Urothelium cell line (cell line): ENCODE data around the gene CTU1.
"Not testable (repeated sequence)": the region's sequence is repeated elsewhere in the genome, so short reads cannot be mapped to it uniquely, and the experiment has no call there.

Experiments
- DNase-seq: peaks from one replicate; pipeline ENCODE4 v3.0.0; 2011; ENCODE audit warnings: low spot score, mixed read lengths
- FAIRE-seq: peaks from 2 replicates; lab custom pipeline; 2011; peaks lifted over from hg19 to GRCh38; lab: Jason Lieb, UNC

The CTU1 gene

DNA sequence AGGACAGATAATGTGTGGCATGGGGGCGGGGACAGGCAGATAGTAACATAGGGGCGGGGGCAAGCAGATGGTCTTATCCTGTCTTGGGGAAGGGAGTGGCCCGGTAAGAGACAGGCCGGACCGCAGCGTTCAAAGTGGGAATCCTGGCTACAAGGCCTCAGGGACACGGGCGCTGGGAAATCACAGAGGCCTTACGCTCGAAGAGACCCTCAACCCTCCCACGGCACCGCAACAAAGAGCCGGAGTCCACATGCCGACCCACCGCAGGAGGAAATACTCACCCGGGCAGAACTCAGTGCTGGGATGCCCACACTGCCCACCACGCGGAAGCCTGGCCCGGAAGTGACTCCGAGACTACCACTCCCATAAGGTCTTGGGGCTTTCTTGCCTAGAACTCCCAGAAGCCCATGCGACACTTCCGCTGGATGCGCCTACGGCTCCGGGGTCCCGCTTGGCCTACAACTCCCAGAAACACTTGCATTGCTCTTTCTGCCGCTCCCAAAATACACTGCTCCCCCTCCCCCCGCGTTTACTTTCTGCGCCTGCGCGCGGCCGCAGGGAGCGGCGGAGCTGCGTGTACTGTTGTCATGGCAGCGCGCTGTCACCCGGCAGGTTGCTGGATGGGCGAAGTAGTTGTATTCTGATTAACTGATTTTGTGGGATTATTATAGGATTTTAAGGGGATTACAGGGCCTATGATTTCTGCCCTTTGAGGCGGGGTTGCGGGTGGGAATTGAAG, at the start of gene CTU1:
TSS of gene CTU1 (minus strand) at position 344 of the 739 bp plus-strand sequence. CDS start 3,840 bp downstream, outside the sequence.
- peak; percentile 56 for FAIRE-seq

GRCh38 chr19:51157265-51157664, 49.1 kb upstream of the CTU1 start:
- FAIRE-seq = no peak
- DNase-seq = no peak

More for the DNA sequence above, at the start of gene CTU1:
- DNase-seq = peak; percentile 97

DNA sequence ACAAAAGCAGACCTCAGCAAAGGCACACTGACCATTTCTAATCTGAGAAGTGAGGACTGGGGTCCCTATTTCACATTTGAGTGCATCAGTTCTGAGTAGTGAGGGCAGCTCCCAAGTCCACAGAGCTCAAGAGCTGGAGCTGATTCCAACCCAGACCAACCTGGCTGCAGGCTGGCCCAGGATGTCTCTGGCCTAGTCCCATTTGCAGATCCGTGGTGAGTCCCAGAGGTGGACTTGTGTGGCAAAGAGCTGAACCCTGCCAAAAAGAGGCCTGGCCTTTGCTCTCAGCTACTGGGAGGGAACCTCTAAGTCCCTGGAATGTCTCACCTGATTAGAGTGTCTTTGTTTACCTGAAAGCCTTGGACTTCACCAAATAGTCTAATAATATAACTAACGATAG, 48.5 kb upstream of the CTU1 start:
- FAIRE-seq = no peak
- no peak for DNase-seq

DNA sequence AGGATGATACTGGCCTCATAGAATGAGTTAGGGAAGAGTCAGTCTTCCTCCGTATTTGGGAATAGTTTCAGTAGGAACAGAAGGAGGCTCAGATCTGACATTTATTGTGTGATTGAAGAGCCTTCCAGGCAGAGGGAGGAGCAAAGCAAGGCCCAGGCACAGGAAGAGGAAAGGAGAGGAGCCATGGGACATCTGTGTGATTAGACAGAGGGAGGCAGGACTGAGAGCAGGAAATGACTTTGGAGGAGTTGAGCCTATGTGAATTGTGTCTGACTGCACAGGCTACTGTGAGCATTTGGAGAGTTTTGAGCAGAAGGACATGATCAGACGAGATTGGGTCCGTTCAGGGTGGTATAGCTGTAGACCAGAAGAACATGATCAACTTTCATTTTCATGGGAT, 42.4 kb upstream of the CTU1 start:
- FAIRE-seq (no peak), DNase-seq (no peak)

GRCh38 chr19:51148580-51148979, 40.4 kb upstream of the CTU1 start:
- FAIRE-seq = no peak
- DNase-seq = no peak

- FAIRE-seq = no peak
- no peak for DNase-seq
These were observed 39.5 kb upstream of the CTU1 start for GRCh38 chr19:51147663-51148062.

- no peak for DNase-seq
- no peak for FAIRE-seq
These were observed 38.5 kb upstream of the CTU1 start for GRCh38 chr19:51146751-51147150.

DNA sequence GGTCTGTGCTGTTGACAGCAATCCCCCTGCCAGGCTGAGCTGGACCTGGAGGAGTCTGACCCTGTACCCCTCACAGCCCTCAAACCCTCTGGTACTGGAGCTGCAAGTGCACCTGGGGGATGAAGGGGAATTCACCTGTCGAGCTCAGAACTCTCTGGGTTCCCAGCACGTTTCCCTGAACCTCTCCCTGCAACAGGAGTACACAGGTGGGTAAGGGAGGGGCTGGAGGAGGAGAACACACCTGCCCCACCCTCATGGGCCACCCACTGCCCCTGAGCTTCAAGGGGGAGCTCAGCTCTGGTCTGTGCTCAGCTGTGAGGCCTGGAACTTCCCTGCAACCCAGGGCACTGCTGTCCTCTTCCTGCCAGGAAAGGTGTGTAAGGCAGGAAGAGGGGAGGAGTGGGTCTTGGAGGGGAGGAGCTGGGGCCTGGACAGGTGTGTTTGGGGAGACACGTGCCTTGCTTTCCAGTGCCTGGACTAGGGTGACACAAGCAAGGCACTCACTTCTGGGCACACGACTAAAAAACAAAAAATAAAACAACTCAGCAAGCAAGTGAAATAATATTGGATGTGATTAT, 37.8 kb upstream of the CTU1 start:
- FAIRE-seq = no peak
- DNase-seq = no peak

- DNase-seq = no peak
- no peak for FAIRE-seq
These were observed 36.4 kb upstream of the CTU1 start for GRCh38 chr19:51144482-51145045.

DNA sequence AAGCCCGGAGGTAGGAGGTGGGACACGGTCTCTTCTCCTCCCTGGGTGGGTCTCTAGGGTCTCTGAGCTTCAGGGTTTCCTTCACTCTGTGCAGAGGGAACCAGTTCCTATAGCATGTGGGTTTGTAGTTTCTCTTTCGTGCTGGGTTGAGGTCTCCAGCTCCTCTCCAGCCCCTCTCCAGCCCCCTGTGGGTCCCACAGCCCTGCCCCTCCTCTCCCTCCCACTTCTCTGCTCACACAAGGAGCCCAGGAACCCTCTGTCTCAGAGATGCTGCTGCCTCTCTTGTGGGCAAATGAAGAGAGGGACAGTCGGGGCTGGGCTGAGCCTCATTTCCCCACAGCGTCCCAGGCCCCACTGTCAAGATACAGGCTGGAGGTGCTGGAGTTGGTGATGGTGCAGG, 35.3 kb upstream of the CTU1 start:
- no peak for DNase-seq
- FAIRE-seq = no peak

GRCh38 chr19:51142809-51143475, 34.7 kb upstream of the CTU1 start:
- DNase-seq = not testable (repeated sequence)
- FAIRE-seq = peak; percentile 52

- DNase-seq (no peak), FAIRE-seq (no peak)
These were observed 33.9 kb upstream of the CTU1 start, which contains the start of gene SIGLEC7 for GRCh38 chr19:51142119-51142518. Gene SIGLEC7, plus strand, starts transcription at chr19:51142301. Its CDS starts 69 bp downstream, at chr19:51142370.

DNA sequence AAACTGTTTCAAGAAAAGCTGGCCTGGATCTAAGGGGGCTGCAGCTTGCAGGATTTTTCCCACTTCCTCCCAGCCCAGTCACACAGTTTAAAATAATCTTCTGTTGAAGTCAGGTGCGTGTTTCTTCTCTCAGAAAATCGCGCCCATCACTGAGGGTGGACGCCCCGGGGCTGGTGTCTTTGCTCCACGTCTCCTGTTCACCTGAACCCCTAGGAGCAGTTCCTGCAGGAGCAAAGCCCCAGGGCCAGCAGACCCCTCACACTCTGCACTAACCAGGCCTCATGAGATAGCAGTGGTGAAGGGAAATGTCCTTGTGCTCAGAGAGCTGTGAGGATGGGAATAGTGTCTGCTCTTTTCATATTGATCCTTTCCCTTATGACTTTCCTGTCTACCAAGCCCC, 33.0 kb upstream of the CTU1 start:
- FAIRE-seq (no peak), DNase-seq (no peak)

DNA sequence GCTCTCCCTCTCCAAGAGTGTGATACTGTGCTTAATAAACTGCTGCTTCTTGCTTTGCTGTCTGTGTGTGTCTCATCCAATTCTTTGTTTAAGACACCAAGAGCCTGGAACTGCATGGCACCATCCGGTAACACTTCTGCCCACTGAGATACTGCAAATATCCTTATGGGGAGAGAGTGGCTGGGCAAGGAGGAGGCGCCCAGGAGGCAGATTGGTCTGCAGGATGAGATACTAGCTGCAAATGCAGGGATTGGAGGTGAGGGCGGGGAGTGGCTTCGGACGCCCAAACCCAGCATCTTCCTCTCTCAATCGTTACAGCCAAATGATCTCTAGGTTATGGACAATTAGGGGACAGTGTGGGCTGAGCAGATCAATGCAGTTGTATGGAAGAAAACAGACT, 32.2 kb upstream of the CTU1 start:
- FAIRE-seq (no peak), DNase-seq (no peak)

DNA sequence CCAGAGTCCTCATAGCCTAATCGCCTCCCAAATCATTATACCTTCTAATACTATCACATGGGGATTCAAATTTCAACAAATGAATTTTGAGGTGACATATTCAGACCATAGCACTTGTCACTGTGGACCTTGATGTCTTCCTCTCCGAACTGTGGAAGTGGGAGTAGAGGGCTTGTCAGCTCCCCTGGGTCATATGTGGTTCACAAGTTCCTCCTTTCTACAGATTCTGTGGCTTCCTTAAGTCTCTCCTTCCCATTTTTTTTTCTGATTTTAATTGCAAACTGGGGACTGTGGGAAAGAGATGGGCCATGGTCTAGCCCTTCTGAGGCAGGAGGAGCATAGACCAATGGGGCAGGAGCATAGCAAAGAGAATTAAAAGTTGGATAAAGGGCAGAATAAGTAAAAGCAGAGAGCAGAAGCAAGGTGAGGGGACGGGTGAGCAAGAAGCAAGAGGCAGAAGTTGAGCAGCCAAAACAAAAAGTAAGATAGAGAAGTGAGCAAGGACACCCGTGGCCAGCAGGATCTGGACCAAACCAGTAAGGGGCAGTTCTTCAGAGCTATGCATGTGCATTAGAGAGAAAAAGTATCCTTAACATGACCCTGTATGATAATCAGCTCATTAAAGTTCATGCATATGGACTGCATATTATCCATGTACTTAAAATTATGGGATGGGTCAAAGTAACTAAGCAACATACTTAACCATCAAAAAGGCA, 31.2 kb upstream of the CTU1 start:
- DNase-seq (no peak), FAIRE-seq (no peak)

- FAIRE-seq = no peak
- no peak for DNase-seq
These were observed 30.4 kb upstream of the CTU1 start for GRCh38 chr19:51138549-51138979.

DNA sequence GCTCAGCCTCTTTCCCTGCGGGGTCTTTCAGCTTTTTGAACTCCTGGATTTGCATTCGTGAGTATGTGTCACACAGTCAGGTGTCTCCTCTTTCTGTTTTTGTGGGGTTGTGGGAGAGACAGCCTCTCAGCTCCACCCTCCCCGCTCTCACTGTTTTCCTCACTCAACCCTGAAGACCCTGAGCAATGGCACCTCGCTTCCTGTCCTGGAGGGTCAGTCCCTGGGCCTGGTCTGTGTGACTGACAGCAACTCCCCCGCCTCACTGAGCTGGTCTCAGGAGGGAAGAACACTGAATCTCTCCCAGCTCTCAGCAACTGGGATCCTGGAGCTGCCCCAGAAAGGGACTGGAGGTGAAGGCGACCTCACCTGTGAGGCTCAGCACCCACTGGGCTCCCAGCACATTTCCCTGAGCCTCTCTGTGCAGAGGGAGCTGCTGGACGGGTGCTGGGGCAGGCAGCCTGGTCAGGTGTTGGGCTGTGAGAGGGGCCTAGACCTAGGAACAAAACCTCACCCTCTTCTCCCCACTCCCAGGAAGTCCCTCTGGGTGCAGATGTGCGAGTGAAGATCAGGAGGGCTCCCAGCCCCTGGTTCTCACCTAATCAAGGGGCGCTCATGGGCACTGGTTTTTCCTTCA, 29.7 kb upstream of the CTU1 start:
- DNase-seq (no peak), FAIRE-seq (no peak)

DNA sequence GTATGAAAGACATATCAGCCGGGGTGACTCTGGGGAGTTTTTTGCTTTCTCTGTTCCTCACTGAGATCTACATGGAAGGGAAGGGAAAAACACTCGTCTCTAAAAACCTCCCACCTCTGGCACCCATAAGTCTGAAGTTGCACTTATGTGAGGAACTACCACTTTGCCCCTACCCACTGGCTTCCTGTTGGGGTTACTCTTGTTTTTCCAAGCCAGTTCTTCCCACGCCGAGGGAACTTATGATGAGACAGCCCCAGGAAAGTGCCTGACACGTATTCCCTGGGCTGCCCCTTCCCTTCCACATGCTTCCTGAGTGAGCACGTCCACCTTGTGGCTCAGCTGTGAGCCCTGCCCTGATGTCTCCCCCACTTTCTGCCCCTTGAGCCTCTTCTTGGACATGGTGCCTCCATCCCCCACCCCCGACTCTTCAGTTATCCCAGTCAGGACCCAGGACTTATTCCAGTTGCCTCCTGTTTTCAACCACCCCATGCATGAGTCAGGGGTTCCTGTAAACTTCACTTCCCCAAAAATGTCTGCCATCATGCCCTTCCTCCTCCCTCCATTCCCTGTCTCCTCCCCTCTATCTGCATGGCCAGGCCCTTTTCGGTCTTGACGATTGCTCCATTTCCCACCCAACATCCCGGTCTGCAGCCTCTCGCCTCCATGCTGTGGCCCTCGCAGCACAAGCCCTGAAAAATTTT, 28.8 kb upstream of the CTU1 start:
- FAIRE-seq = no peak

GRCh38 chr19:51135986-51136762, 28.0 kb upstream of the CTU1 start:
- DNase-seq (no peak), FAIRE-seq (no peak)

More for the DNA sequence above, 28.8 kb upstream of the CTU1 start:
- DNase-seq = no peak
